Nephron progenitor cell (in vitro differentiated cells): ENCODE data around the gene MAGOHB.

Source experiments
- DNase-seq: peaks from one replicate; pipeline ENCODE4 v3.0.0; 2021
- H3K27ac Mint-ChIP-seq: 2 replicates; pipeline ENCODE4 v1.8.0; 2021; ENCODE audit warnings: mild to moderate bottlenecking, moderate library complexity, mixed read lengths
- H3K27me3 Mint-ChIP-seq: 2 replicates; pipeline ENCODE4 v1.8.0; 2021; ENCODE audit warnings: mild to moderate bottlenecking, low read depth, mixed read lengths; ENCODE audit not compliant: poor library complexity
- H3K36me3 Mint-ChIP-seq: 2 replicates; pipeline ENCODE4 v1.8.0; 2021; ENCODE audit warnings: low read depth, mixed read lengths
- H3K4me1 Mint-ChIP-seq: 2 replicates; pipeline ENCODE4 v1.8.0; 2021; ENCODE audit warnings: mixed read lengths
- H3K4me3 Mint-ChIP-seq: 2 replicates; pipeline ENCODE4 v1.8.0; 2021; ENCODE audit warnings: mild to moderate bottlenecking, moderate library complexity, mixed read lengths
- H3K9me3 Mint-ChIP-seq: 2 replicates; pipeline ENCODE4 v1.8.0; 2021; ENCODE audit warnings: mild to moderate bottlenecking, moderate library complexity, mixed read lengths
- CTCF ChIP-seq: fragments of 200-600 bp; sonication (generic); IDR thresholded peaks from 2 replicates; pipeline ENCODE4 v1.5.0; 2021; ENCODE audit warnings: antibody characterized with exemption

MAGOHB gene

GRCh38 chr12:10558789-10559188 is 54.6 kb downstream of the MAGOHB start:
- no peaks in the 10 kb centered on the region for H3K4me1 Mint-ChIP-seq

GRCh38 chr12:10558301-10558700 is 55.1 kb downstream of the MAGOHB start:
- no peak overlapping the region for H3K27ac Mint-ChIP-seq
- no peaks in the 10 kb centered on the region for H3K9me3 Mint-ChIP-seq
- H3K4me3 Mint-ChIP-seq, result no peak overlapping the region
- DNase-seq, result no peak
- no peaks in the 10 kb centered on the region for H3K4me1 Mint-ChIP-seq
- no peak for TF ChIP-seq CTCF
- H3K27me3 Mint-ChIP-seq, result peaks cover 5% of the 10 kb centered on the region
- no peaks in the 10 kb centered on the region for H3K36me3 Mint-ChIP-seq

More at GRCh38 chr12:10558789-10559188, 54.6 kb downstream of the MAGOHB start:
- DNase-seq, result no peak
- Mint-ChIP-seq H3K27me3 (peaks cover 5% of the 10 kb centered on the region), H3K9me3 (no peaks in the 10 kb centered on the region), H3K4me3 (no peak overlapping the region), H3K27ac (no peak overlapping the region), H3K36me3 (no peaks in the 10 kb centered on the region)
- TF ChIP-seq CTCF, result no peak

- Mint-ChIP-seq H3K4me1 (no peaks in the 10 kb centered on the region), H3K36me3 (no peaks in the 10 kb centered on the region), H3K27me3 (peaks cover 5% of the 10 kb centered on the region), H3K4me3 (no peak overlapping the region), H3K27ac (no peak overlapping the region), H3K9me3 (no peaks in the 10 kb centered on the region)
- no peak for TF ChIP-seq CTCF
- no peak for DNase-seq
Observed at GRCh38 chr12:10557766-10558165, 55.6 kb downstream of the MAGOHB start.

- H3K36me3 Mint-ChIP-seq, result no peaks in the 10 kb centered on the region
- DNase-seq, result no peak
- H3K4me3 Mint-ChIP-seq, result no peak overlapping the region
- H3K27me3 Mint-ChIP-seq, result peaks cover 5% of the 10 kb centered on the region
- TF ChIP-seq CTCF, result no peak
- no peaks in the 10 kb centered on the region for H3K9me3 Mint-ChIP-seq
- no peak overlapping the region for H3K27ac Mint-ChIP-seq
- H3K4me1 Mint-ChIP-seq, result no peaks in the 10 kb centered on the region
Observed at GRCh38 chr12:10557329-10557728, 56.1 kb downstream of the MAGOHB start.

GRCh38 chr12:10554756-10555481 is 58.5 kb downstream of the MAGOHB start:
- Mint-ChIP-seq H3K4me3 (no peak overlapping the region), H3K9me3 (no peaks in the 10 kb centered on the region), H3K4me1 (no peaks in the 10 kb centered on the region), H3K27me3 (peaks cover 5% of the 10 kb centered on the region), H3K36me3 (no peaks in the 10 kb centered on the region), H3K27ac (no peak overlapping the region)
- DNase-seq, result no peak
- no peak for TF ChIP-seq CTCF

GRCh38 chr12:10554228-10554755 is 59.1 kb downstream of the MAGOHB start:
- no peak for TF ChIP-seq CTCF
- Mint-ChIP-seq H3K9me3 (no peaks in the 10 kb centered on the region), H3K27ac (no peak overlapping the region), H3K27me3 (peaks cover 5% of the 10 kb centered on the region), H3K36me3 (no peaks in the 10 kb centered on the region), H3K4me3 (no peak overlapping the region), H3K4me1 (no peaks in the 10 kb centered on the region)
- DNase-seq, result no peak
